Spleen (tissue), 7 donors: ENCODE data around the gene TANK.
A peak's percentile ranks its signal among the peaks of the same experiment; 100 is the strongest.

ENCODE experiments used
- CTCF ChIP-seq, 11 experiments: fragments of 200-600 bp in 7 of 11; fragments of 450-650 bp in 4 of 11; sonication (generic) in 4 of 11; IDR thresholded peaks in 8 of 11; conservative IDR thresholded peaks in 3 of 11; 1 replicate in 7 of 11; 2 replicates in 4 of 11; pipeline versions ENCODE4 v1.4.0 to v1.8.0; 2016 to 2021; ENCODE audit warnings: antibody characterized with exemption in 11 of 11, inconsistent platforms in 4 of 11, mild to moderate bottlenecking in 1 of 11
- POLR2A ChIP-seq, 3 donors: fragments of 450-650 bp; IDR thresholded peaks; one replicate each; pipeline ENCODE4 v1.5.1; 2017; ENCODE audit warnings: antibody characterized with exemption in 3 of 3, mild to moderate bottlenecking in 1 of 3
- POLR2AphosphoS5 ChIP-seq, 3 donors: sonication (generic); formaldehyde crosslinking; IDR thresholded peaks; one replicate each; pipeline ENCODE4 v1.5.1; 2017; ENCODE audit warnings: antibody characterized with exemption in 3 of 3
- donor health status: DM: no; HTN: no; CAD: no; lungs with moderate emphysema.
- donor health status: DM: no; HTN: no; CAD: no.
- donor health status: DM: no; HTN: no; CAD: no.

DNA sequence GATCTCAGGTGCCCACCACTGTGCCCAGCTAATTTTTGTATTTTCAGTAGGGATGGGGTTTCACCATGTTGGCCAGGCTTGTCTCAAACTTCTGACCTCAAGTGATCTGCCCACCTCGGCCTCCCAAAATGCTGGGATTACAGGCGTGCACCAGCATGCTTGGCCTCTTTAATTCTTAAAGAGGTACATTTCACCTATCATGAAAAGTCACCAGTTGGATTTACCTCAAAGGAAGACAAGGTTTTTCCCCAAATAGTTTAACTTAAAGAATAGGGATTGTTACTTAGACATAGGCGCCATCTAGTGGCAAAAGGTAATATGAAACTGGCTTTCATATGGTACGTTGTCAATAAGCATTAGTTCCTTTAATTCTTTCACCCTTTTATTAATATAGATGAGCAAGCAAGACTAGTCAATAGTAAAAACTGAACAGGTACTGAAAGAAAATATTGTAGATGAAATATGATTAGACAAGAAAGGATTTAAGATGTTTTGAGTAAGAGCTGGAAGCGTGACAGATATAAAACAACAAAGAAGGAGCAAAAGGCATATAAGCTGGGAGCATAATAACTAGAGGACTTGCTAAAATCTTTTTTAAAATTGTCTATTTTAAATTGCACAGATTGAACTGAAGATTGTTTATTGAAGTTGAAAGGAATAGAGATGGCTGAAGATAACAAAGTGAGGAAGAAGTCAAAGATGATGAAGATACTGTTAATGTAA, 113.0 kb downstream of the TANK start:
- TF ChIP-seq CTCF (IDR thresholded peaks at IDR 0.05 in 8 of 11, conservative IDR thresholded peaks at IDR 0.05 in 3 of 11), result peak in 10 of 11 experiments; percentile 32 to 81 (median 74)
- TF ChIP-seq POLR2AphosphoS5 (IDR thresholded peaks at IDR 0.05), result no peak
- no peak for TF ChIP-seq POLR2A (IDR thresholded peaks at IDR 0.05)
